Activated naive CD8-positive, alpha-beta T cell treated with anti-CD3 and anti-CD28 coated beads, Interleukin-2, amount 50 U/mL, for 24 hours (primary cell): ENCODE measurements around the gene THRB.

Experiments
- ATAC-seq: fragments of 150-1000 bp; cut with Tn5 transposase; one replicate; pipeline ENCODE4 v1.10.0; 2021
- DNase-seq: peaks from one replicate; pipeline ENCODE4 v3.0.0; 2021
- H3K27ac Mint-ChIP-seq: one replicate; pipeline ENCODE4 v1.8.0; 2021; ENCODE audit warnings: mild to moderate bottlenecking, mixed read lengths
- H3K27me3 Mint-ChIP-seq: one replicate; pipeline ENCODE4 v1.8.0; 2021; ENCODE audit warnings: mixed read lengths
- H3K36me3 Mint-ChIP-seq: one replicate; pipeline ENCODE4 v1.8.0; 2021; ENCODE audit warnings: low read depth, mixed read lengths
- H3K4me1 Mint-ChIP-seq: one replicate; pipeline ENCODE4 v1.8.0; 2021; ENCODE audit warnings: mixed read lengths
- H3K4me3 Mint-ChIP-seq: one replicate; pipeline ENCODE4 v1.8.0; 2021; ENCODE audit warnings: mild to moderate bottlenecking, moderate library complexity, mixed read lengths
- H3K9me3 Mint-ChIP-seq: one replicate; pipeline ENCODE4 v1.8.0; 2021; ENCODE audit warnings: mixed read lengths

The THRB gene

DNA sequence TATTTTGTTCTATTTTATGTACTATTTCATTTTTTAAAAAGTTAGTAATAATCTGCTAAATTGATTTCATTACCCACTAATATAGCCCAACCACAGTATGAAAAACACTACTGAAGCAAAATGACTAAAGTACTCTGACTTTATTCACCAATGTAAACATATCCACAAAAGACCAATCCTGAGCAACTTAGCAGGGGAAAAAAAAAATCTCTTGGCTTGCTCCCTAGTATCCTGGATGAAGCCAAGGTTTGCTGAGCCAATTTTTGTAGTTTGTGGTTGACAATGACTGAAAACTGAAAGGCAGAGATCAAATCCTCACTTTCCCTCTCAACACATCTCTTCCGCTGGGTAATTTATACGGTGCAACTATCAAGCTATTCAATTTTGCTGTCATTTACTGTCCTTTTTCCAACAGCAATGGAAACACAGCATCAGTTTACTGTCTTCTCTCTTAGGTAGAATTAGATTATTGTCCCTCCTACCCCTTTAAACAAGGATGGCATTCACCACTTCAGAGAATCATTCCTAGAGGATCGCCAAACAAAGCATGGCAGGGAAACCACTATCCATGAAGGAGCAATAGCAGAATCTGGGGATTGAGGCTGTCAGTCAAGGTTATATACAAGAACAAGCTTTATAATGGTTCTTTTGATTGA, 149.7 kb downstream of the THRB start:
- DNase-seq (no peak), ATAC-seq (no peak)
- Mint-ChIP-seq H3K36me3 (no peaks in the 10 kb centered on the region), H3K4me3 (no peak overlapping the region), H3K9me3 (no peaks in the 10 kb centered on the region), H3K4me1 (no peaks in the 10 kb centered on the region), H3K27me3 (no peaks in the 10 kb centered on the region), H3K27ac (no peak overlapping the region)

DNA sequence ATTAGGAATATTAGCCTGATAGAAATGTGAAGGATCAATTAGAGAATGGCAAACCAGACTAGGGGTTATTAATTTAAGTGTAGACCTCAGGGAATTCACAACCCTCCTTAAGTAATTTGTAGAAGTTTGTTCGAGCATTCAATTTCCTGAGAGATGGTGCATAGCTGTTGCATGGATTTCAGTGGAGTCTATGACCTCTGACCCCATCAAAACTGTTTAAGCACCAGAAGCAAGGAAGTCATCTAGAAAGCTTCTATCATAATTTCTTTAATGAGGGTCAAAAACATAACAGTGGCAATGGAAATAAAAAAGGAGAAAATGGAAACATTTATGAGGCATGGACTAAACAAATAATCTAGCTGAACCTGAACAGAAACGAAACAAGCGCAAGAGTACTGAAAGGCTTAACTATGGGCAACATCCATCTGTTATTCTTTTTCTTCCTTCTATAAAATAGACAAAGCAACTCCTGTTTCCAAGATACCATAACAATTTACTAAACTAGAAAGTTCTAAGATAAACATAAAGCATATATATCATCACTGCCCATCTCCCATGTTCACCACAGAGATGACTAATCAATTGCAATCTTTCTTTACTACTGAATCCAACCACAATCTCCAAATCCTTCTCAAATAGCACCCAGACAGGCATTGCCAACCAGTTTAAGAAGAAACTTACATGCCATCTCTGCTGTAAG, 151.4 kb downstream of the THRB start:
- H3K4me3 Mint-ChIP-seq: no peak overlapping the region
- H3K27me3 Mint-ChIP-seq: no peaks in the 10 kb centered on the region
- H3K4me1 Mint-ChIP-seq: no peaks in the 10 kb centered on the region
- no peaks in the 10 kb centered on the region for H3K36me3 Mint-ChIP-seq
- DNase-seq (no peak), ATAC-seq (no peak)
- H3K9me3 Mint-ChIP-seq: no peaks in the 10 kb centered on the region
- H3K27ac Mint-ChIP-seq: no peak overlapping the region

GRCh38 chr3:24342275-24342674, 152.4 kb downstream of the THRB start:
- H3K27me3 Mint-ChIP-seq: no peaks in the 10 kb centered on the region
- H3K4me3 Mint-ChIP-seq: no peak overlapping the region
- H3K36me3 Mint-ChIP-seq: no peaks in the 10 kb centered on the region
- H3K9me3 Mint-ChIP-seq: no peaks in the 10 kb centered on the region
- H3K27ac Mint-ChIP-seq: no peak overlapping the region
- no peaks in the 10 kb centered on the region for H3K4me1 Mint-ChIP-seq
- DNase-seq (no peak), ATAC-seq (no peak)

GRCh38 chr3:24341668-24342067, 153.0 kb downstream of the THRB start:
- H3K27me3 Mint-ChIP-seq: no peaks in the 10 kb centered on the region
- H3K4me3 Mint-ChIP-seq: no peak overlapping the region
- no peak for ATAC-seq
- H3K27ac Mint-ChIP-seq: no peak overlapping the region
- H3K9me3 Mint-ChIP-seq: no peaks in the 10 kb centered on the region
- no peaks in the 10 kb centered on the region for H3K36me3 Mint-ChIP-seq
- H3K4me1 Mint-ChIP-seq: no peaks in the 10 kb centered on the region
- DNase-seq: no peak

- no peak for DNase-seq
- no peak overlapping the region for H3K27ac Mint-ChIP-seq
- ATAC-seq: no peak
- H3K36me3 Mint-ChIP-seq: no peaks in the 10 kb centered on the region
- H3K9me3 Mint-ChIP-seq: no peaks in the 10 kb centered on the region
- no peaks in the 10 kb centered on the region for H3K4me1 Mint-ChIP-seq
- H3K4me3 Mint-ChIP-seq: no peak overlapping the region
- H3K27me3 Mint-ChIP-seq: no peaks in the 10 kb centered on the region
These were observed 153.7 kb downstream of the THRB start for GRCh38 chr3:24340966-24341365.

DNA sequence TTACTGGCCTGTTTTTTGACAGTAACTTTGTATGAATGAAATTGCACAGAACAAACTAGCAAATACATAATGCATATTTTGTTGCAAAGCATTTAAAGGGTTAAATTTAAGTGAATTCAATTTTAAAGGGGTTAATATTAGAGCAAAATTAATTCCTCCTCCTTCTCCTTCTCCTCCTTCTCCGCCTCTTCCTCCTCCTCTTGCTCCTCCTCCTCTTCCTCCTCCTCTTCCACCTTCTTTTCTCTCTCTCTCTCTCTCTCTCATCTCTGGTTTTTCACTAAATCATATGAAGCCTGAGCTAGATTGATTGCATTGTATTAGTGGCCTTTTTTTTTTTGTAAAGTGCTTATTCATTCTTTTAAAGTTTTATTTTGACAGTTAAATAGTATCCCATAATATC, 154.5 kb downstream of the THRB start:
- Mint-ChIP-seq H3K36me3 (no peaks in the 10 kb centered on the region), H3K4me1 (no peaks in the 10 kb centered on the region), H3K27ac (no peak overlapping the region), H3K27me3 (no peaks in the 10 kb centered on the region), H3K4me3 (no peak overlapping the region), H3K9me3 (no peaks in the 10 kb centered on the region)
- no peak for ATAC-seq
- no peak for DNase-seq

- no peaks in the 10 kb centered on the region for H3K4me1 Mint-ChIP-seq
- no peak overlapping the region for H3K4me3 Mint-ChIP-seq
- no peak for DNase-seq
- H3K27ac Mint-ChIP-seq: no peak overlapping the region
- no peaks in the 10 kb centered on the region for H3K9me3 Mint-ChIP-seq
- no peaks in the 10 kb centered on the region for H3K36me3 Mint-ChIP-seq
- H3K27me3 Mint-ChIP-seq: no peaks in the 10 kb centered on the region
- no peak for ATAC-seq
These were observed 155.3 kb downstream of the THRB start for GRCh38 chr3:24339266-24339825.

DNA sequence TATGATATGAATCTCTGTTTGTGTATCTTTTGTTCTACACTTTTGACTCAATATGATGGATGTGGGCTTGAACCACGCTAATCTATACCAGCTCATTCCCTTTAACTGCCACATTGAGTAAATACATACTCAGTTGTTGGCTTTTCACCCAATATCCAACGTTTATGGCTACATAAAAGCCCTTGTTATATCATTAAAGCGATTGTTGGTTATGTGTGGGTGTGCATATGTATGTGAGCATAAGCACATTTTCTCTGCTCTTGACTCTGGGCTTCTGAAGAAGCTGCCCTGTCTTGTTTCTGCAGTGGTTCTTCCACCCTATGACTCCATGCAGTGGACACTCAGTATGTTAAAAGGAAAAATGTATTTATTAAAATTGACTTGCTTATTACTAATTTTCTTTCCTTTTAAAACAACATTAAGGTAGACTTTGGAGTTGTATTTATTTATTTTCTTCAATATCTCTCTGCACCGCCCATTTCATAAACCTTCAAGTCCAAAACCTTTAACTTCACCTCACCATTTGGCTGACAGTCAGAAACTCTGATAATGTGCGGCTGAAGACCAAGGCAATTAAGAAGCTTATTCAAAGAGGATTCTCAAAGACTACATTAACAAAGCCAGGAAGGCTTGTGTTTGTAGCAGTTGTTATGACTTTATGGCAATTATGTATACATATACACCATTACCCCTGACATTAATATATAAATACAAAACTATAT, 156.1 kb downstream of the THRB start:
- DNase-seq: no peak
- Mint-ChIP-seq H3K4me1 (no peaks in the 10 kb centered on the region), H3K27ac (no peak overlapping the region), H3K9me3 (no peaks in the 10 kb centered on the region), H3K36me3 (no peaks in the 10 kb centered on the region), H3K4me3 (no peak overlapping the region), H3K27me3 (no peaks in the 10 kb centered on the region)
- ATAC-seq: no peak

GRCh38 chr3:24336101-24336500, 158.5 kb downstream of the THRB start:
- H3K27me3 Mint-ChIP-seq: no peaks in the 10 kb centered on the region
- H3K4me3 Mint-ChIP-seq: no peak overlapping the region
- no peaks in the 10 kb centered on the region for H3K9me3 Mint-ChIP-seq
- ATAC-seq (no peak), DNase-seq (no peak)
- H3K4me1 Mint-ChIP-seq: no peaks in the 10 kb centered on the region
- H3K27ac Mint-ChIP-seq: no peak overlapping the region
- no peaks in the 10 kb centered on the region for H3K36me3 Mint-ChIP-seq

DNA sequence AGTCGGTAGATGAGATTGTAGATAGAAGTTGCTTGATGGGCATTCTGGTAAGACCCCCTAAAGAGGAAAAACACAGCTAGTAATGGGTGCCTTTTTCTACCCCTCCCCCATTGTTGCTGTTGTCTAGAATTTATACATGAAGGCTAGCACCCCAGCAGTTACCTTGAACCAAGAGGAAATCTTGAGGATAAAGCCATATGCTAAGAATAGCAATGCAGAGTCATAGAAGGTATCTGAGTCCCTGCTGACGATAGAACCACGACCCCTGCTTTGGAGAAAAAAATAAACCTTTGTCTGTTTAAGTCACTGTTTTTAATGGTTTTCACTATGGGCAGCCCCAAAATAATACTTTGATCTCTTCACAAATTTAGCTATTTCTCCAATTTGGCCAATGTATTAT, 162.6 kb downstream of the THRB start:
- Mint-ChIP-seq H3K27ac (no peak overlapping the region), H3K36me3 (no peaks in the 10 kb centered on the region), H3K4me3 (no peak overlapping the region), H3K9me3 (no peaks in the 10 kb centered on the region), H3K27me3 (no peaks in the 10 kb centered on the region), H3K4me1 (no peaks in the 10 kb centered on the region)
- no peak for DNase-seq
- ATAC-seq: no peak

- Mint-ChIP-seq H3K27ac (no peak overlapping the region), H3K4me1 (no peaks in the 10 kb centered on the region), H3K27me3 (no peaks in the 10 kb centered on the region), H3K36me3 (no peaks in the 10 kb centered on the region), H3K9me3 (peaks cover 7% of the 10 kb centered on the region), H3K4me3 (no peak overlapping the region)
- no peak for DNase-seq
- ATAC-seq: no peak
These were observed 171.4 kb downstream of the THRB start for GRCh38 chr3:24323272-24323671.

DNA sequence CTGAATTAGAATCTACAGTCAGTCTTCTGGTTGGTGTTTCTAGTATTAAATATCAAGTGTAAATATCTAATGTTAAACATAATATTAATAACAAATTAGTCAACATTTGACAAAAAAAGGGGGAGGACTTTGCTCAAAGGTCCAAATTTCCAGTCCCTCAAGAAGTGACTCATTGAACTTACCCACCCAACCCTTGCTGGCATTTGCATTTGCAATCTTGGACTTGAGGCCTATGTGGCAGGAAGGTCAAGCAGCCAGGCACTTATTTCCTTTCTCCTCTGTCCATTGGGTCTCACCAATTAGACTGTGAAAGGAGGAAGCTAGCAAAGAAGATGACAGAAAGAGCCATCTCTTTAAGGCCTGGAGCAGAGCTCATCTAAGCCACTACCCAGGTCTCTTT, 174.0 kb downstream of the THRB start:
- Mint-ChIP-seq H3K4me3 (no peak overlapping the region), H3K27me3 (no peaks in the 10 kb centered on the region), H3K4me1 (no peaks in the 10 kb centered on the region), H3K27ac (no peak overlapping the region), H3K9me3 (peaks cover 11% of the 10 kb centered on the region), H3K36me3 (no peaks in the 10 kb centered on the region)
- ATAC-seq (no peak), DNase-seq (no peak)

GRCh38 chr3:24318677-24319287, 175.9 kb downstream of the THRB start:
- Mint-ChIP-seq H3K36me3 (no peaks in the 10 kb centered on the region), H3K9me3 (peaks cover 11% of the 10 kb centered on the region)

DNA sequence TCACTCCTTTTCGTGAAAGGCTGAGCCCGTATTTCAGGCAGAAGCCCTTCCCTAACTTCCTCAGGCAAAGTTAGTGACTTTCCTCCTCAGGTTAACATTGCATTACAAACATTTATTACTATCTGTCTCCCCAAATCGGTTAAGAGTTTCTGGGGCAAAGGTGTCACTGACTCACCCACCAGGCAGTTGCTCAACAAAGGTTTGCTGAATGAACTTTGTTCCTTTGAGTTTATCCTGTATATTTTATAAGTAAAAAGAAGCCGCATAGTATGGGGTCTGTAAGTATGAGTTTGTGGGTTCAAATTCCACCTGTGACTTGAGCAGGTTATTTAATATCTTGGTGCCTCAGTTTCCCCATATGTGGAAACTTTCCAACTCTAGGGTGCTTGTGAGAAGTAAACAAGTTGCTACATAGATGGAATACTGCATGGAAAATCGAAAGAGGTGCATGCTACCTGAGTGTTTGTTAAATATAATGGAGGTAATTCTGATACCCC, 177.7 kb downstream of the THRB start:
- H3K36me3 Mint-ChIP-seq: no peaks in the 10 kb centered on the region
- peaks cover 11% of the 10 kb centered on the region for H3K9me3 Mint-ChIP-seq
- no peaks in the 10 kb centered on the region for H3K27me3 Mint-ChIP-seq
- no peak overlapping the region for H3K27ac Mint-ChIP-seq
- H3K4me3 Mint-ChIP-seq: no peak overlapping the region
- H3K4me1 Mint-ChIP-seq: no peaks in the 10 kb centered on the region
- ATAC-seq: no peak
- no peak for DNase-seq

More at GRCh38 chr3:24318677-24319287, 175.9 kb downstream of the THRB start:
- Mint-ChIP-seq H3K27me3 (no peaks in the 10 kb centered on the region), H3K27ac (no peak overlapping the region), H3K4me1 (no peaks in the 10 kb centered on the region), H3K4me3 (no peak overlapping the region)
- DNase-seq (no peak), ATAC-seq (no peak)
